ENCODE measurements around the gene RALGAPA2. TPM values are rescaled to one million over a fixed set of nuclear protein-coding genes. Genes with fewer than 3 reads are reported as not detected.

RALGAPA2 gene
- total RNA-seq, 1 experiment from 2014 or later: 7.4 TPM

- no peak for DNase-seq (ENCODE audit: low spot score)
Observed at GRCh38 chr20:20536240-20536933, 176.1 kb downstream of the RALGAPA2 start.

GRCh38 chr20:20535051-20535450 lies 177.4 kb downstream of the RALGAPA2 start:
- no peak for DNase-seq (ENCODE audit: low spot score)

- DNase-seq (ENCODE audit: low spot score): no peak
Observed at GRCh38 chr20:20531283-20531682, 181.2 kb downstream of the RALGAPA2 start.

GRCh38 chr20:20530428-20531151 lies 181.9 kb downstream of the RALGAPA2 start:
- DNase-seq (ENCODE audit: low spot score): no peak

GRCh38 chr20:20529597-20529996 lies 182.8 kb downstream of the RALGAPA2 start:
- no peak for DNase-seq (ENCODE audit: low spot score)

GRCh38 chr20:20528861-20529260 lies 183.6 kb downstream of the RALGAPA2 start:
- no peak for DNase-seq (ENCODE audit: low spot score)

- no peak for DNase-seq (ENCODE audit: low spot score)
Observed at GRCh38 chr20:20527661-20528060, 184.8 kb downstream of the RALGAPA2 start.

GRCh38 chr20:20525756-20526155 lies 186.7 kb downstream of the RALGAPA2 start:
- no peak for DNase-seq (ENCODE audit: low spot score)

- no peak for DNase-seq (ENCODE audit: low spot score)
Observed at GRCh38 chr20:20525214-20525613, 187.2 kb downstream of the RALGAPA2 start.

GRCh38 chr20:20524756-20525155 lies 187.7 kb downstream of the RALGAPA2 start:
- DNase-seq (ENCODE audit: low spot score): no peak

- no peak for DNase-seq (ENCODE audit: low spot score)
Observed at GRCh38 chr20:20521736-20522135, 190.7 kb downstream of the RALGAPA2 start.

GRCh38 chr20:20520776-20521175 lies 191.7 kb downstream of the RALGAPA2 start:
- peak; percentile 4 for DNase-seq (ENCODE audit: low spot score)

- DNase-seq (ENCODE audit: low spot score): no peak
Observed at GRCh38 chr20:20519269-20519668, 193.2 kb downstream of the RALGAPA2 start.

GRCh38 chr20:20518263-20518662 lies 194.2 kb downstream of the RALGAPA2 start:
- no peak for DNase-seq (ENCODE audit: low spot score)

- DNase-seq (ENCODE audit: low spot score): no peak
Observed at GRCh38 chr20:20517296-20517695, 195.1 kb downstream of the RALGAPA2 start.

- DNase-seq (ENCODE audit: low spot score): no peak
Observed at GRCh38 chr20:20513720-20514119, 198.7 kb downstream of the RALGAPA2 start.

- DNase-seq (ENCODE audit: low spot score): no peak
Observed at GRCh38 chr20:20505554-20505953, 206.9 kb downstream of the RALGAPA2 start.

- no peak for DNase-seq (ENCODE audit: low spot score)
Observed at GRCh38 chr20:20503777-20504530, 208.5 kb downstream of the RALGAPA2 start.

GRCh38 chr20:20501128-20501527 lies 211.3 kb downstream of the RALGAPA2 start:
- no peak for DNase-seq (ENCODE audit: low spot score)

- DNase-seq (ENCODE audit: low spot score): no peak
Observed at GRCh38 chr20:20500312-20500711, 212.1 kb downstream of the RALGAPA2 start.

GRCh38 chr20:20499439-20499838 lies 213.0 kb downstream of the RALGAPA2 start:
- no peak for DNase-seq (ENCODE audit: low spot score)

- DNase-seq (ENCODE audit: low spot score): no peak
Observed at GRCh38 chr20:20498076-20498861, 214.2 kb downstream of the RALGAPA2 start.

Measured in A172 (cell line).